AG09309 (cell line): Measurements from ENCODE around the gene C16orf90.

Experiments used
- DNase-seq: peaks from one replicate; pipeline ENCODE4 v3.0.0-alpha.2; 2010; ENCODE audit warnings: low read depth
- H3K4me3 ChIP-seq: 2 replicates; pipeline ENCODE4 v1.5.1; 2011; ENCODE audit warnings: mild to moderate bottlenecking, low read depth, low read length, moderate library complexity; ENCODE audit not compliant: control insufficient read depth
- CTCF ChIP-seq: IDR thresholded peaks from 2 replicates; pipeline ENCODE4 v1.5.1; 2011; ENCODE audit warnings: mild to moderate bottlenecking, low read depth, low read length, inconsistent platforms; ENCODE audit not compliant: insufficient read depth, control insufficient read depth; ENCODE audit errors: missing control alignments

C16orf90 gene

GRCh38 chr16:3495176-3495575 is at the start of gene C16orf90:
TSS of gene C16orf90 (minus strand) at chr16:3495489. CDS start at chr16:3495421, 68 bp downstream.
- no peak for DNase-seq
- no peak within 1 kb of the TSS for H3K4me3 ChIP-seq
- no peak for TF ChIP-seq CTCF

GRCh38 chr16:3542601-3543373 is 47.5 kb upstream of the C16orf90 start:
- TF ChIP-seq CTCF: no peak
- no peak for DNase-seq
- H3K4me3 ChIP-seq: no peak overlapping the region

- H3K4me3 ChIP-seq: no peak overlapping the region
- TF ChIP-seq CTCF: no peak
- no peak for DNase-seq
Observed at GRCh38 chr16:3541527-3542155, 46.4 kb upstream of the C16orf90 start.

- no peak overlapping the region for H3K4me3 ChIP-seq
- DNase-seq: no peak
- no peak for TF ChIP-seq CTCF
Observed at GRCh38 chr16:3538222-3538621, 42.9 kb upstream of the C16orf90 start.

- H3K4me3 ChIP-seq: no peak overlapping the region
- DNase-seq: no peak
- no peak for TF ChIP-seq CTCF
Observed at GRCh38 chr16:3536851-3537250, 41.6 kb upstream of the C16orf90 start.

- no peak for DNase-seq
- no peak for TF ChIP-seq CTCF
- no peak overlapping the region for H3K4me3 ChIP-seq
Observed at GRCh38 chr16:3536271-3536731, 41.0 kb upstream of the C16orf90 start.
